Colonic mucosa (tissue), 4 donors: ENCODE data around the gene ICA1L. TPM values are rescaled to one million over a fixed set of nuclear protein-coding genes. Genes with fewer than 3 reads are reported as not detected.

Source experiments
- DNase-seq: peaks from one replicate; pipeline ENCODE4 v3.0.0-alpha.2; 2020
- H3K27ac ChIP-seq: fragments of 200-600 bp; one replicate; pipeline ENCODE4 v1.8.0; 2021
- H3K27me3 ChIP-seq: fragments of 200-600 bp; one replicate; pipeline ENCODE4 v1.8.0; 2021
- H3K36me3 ChIP-seq: fragments of 200-600 bp; one replicate; pipeline ENCODE4 v1.8.0; 2021
- H3K4me1 ChIP-seq: fragments of 200-600 bp; one replicate; pipeline ENCODE4 v1.8.0; 2021; ENCODE audit warnings: mild to moderate bottlenecking
- H3K4me3 ChIP-seq: fragments of 200-600 bp; one replicate; pipeline ENCODE4 v1.8.0; 2021
- H3K9ac ChIP-seq, 2 donors: one replicate each; pipeline ENCODE4 v1.7.0; 2013; ENCODE audit warnings: control low read depth in 2 of 2, low read depth in 2 of 2, low read length in 2 of 2
- H3K9me3 ChIP-seq: fragments of 200-600 bp; one replicate; pipeline ENCODE4 v1.8.0; 2021
- intact Hi-C: fragments of 100-400 bp; cut with DNase I; formaldehyde crosslinking; loops from one replicate; pipeline ENCODE4 v1.14.1; 2022
- total RNA-seq, 2 donors: library from RNA; stranded (reverse); fragmentation: NEBNext Ultra II Directional in 1 of 2; extraction: Animal tissue kit (Norgen Biotek cat#: 25700) in 1 of 2; gene quantifications; one replicate each; pipeline ENCODE4 v1.2.1, GENCODE V29; 2021
- TF ChIP-seq, protein P1 (sequence below): fragments of 200-600 bp; IDR thresholded peaks from one replicate; pipeline ENCODE4 v1.8.0; 2022; ENCODE audit warnings: antibody characterized with exemption, mild to moderate bottlenecking
- donor health status: healthy.
- donor health status: DM: no; HTN: no; CAD: no.
- donor health status: DM: no; HTN: no; CAD: no.

Gene ICA1L
- total RNA-seq, 2 donors from 2014 or later, result 0.54 to 1.8 TPM

DNA sequence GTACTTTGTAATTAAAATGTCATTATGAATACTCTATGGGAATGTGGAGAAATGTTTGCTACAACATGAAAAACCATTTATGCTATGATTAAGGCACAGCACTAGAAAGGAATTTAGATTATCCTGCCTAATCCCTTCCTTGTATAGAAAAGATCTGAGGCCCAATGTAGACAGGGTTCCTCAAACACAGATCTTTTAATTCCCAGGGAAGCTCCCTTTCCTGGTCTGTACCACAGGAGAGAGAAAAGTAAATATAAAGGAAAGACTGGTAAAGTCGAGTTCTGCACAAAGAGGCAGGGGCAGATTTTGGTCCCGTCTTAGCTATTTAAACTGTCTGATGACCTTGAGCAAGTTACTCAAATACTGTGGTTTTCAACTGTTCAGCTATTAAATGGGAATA is 84.7 kb downstream of the ICA1L start:
- H3K27ac ChIP-seq, result no peak overlapping the region
- H3K27me3 ChIP-seq, result no peaks in the 10 kb centered on the region
- H3K36me3 ChIP-seq, result no peaks in the 10 kb centered on the region
- no peak overlapping the region for H3K4me3 ChIP-seq
- intact Hi-C loops, result no loop called here
- H3K4me1 ChIP-seq, result no peaks in the 10 kb centered on the region
- no peak overlapping the region for H3K9ac ChIP-seq
- H3K9me3 ChIP-seq, result no peaks in the 10 kb centered on the region
- TF ChIP-seq, protein P1, sequence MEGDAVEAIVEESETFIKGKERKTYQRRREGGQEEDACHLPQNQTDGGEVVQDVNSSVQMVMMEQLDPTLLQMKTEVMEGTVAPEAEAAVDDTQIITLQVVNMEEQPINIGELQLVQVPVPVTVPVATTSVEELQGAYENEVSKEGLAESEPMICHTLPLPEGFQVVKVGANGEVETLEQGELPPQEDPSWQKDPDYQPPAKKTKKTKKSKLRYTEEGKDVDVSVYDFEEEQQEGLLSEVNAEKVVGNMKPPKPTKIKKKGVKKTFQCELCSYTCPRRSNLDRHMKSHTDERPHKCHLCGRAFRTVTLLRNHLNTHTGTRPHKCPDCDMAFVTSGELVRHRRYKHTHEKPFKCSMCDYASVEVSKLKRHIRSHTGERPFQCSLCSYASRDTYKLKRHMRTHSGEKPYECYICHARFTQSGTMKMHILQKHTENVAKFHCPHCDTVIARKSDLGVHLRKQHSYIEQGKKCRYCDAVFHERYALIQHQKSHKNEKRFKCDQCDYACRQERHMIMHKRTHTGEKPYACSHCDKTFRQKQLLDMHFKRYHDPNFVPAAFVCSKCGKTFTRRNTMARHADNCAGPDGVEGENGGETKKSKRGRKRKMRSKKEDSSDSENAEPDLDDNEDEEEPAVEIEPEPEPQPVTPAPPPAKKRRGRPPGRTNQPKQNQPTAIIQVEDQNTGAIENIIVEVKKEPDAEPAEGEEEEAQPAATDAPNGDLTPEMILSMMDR, result no peak
- DNase-seq, result no peak

DNA sequence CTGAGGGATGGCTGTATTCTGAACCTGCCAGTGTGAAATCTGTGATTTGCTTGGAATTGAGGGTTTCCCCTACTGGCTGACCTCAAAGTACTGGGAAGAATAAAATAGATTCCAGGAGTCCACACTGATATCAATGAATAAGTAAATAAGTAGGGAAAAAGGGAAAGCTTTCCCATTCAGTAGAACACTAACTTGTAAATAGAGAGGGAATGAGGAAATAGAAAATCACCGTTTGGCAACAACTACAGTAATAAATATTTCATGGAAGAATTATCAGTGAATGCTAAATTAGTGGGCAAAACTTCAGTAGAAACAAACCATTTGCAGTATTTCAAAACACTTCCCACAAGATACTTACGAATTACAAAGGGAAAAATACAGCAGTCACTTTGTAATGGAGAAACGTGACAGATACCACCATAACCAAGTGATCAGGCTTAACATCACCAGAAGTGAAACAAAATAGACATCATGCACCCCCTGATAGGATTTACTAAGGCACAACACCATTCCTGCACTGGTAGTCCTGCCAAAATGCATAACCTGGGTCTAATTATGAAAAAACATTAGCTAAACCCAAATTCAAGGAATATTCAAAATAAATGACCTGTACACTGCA is 88.5 kb downstream of the ICA1L start:
- H3K9me3 ChIP-seq, result no peaks in the 10 kb centered on the region
- H3K9ac ChIP-seq, result no peak overlapping the region
- H3K27me3 ChIP-seq, result no peaks in the 10 kb centered on the region
- intact Hi-C loops, result no loop called here
- DNase-seq, result no peak
- TF ChIP-seq, protein P1, result no peak
- H3K4me3 ChIP-seq, result no peak overlapping the region
- H3K36me3 ChIP-seq, result no peaks in the 10 kb centered on the region
- H3K4me1 ChIP-seq, result no peaks in the 10 kb centered on the region
- H3K27ac ChIP-seq, result no peak overlapping the region

DNA sequence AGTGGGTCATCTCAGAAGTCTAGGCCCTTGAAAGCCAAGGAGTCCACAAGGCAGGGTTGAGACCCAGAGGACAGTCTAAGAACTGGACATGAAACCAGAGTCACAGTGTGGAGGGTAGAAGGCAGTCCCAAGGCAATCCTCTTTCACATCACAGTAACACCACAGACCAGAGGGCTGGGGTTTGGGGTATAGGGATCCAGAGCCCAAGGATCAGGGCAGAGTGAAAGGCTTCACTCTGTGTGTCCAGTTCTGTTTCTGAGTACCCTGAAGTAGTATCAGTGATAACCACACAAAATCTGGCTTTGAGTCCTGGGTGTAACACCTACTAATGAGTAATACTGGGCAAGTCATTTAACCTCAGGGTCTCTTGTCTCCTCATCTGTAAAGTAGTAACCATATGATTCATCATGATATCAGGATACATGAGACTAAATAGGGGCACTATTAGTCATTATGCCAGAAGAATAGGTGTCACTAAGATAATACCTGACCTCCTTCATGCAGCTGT is 91.0 kb downstream of the ICA1L start:
- Histone ChIP-seq H3K9me3 (no peaks in the 10 kb centered on the region), H3K36me3 (no peaks in the 10 kb centered on the region), H3K4me1 (no peaks in the 10 kb centered on the region), H3K27me3 (no peaks in the 10 kb centered on the region), H3K9ac (no peak overlapping the region), H3K4me3 (no peak overlapping the region), H3K27ac (no peak overlapping the region)
- no peak for DNase-seq
- intact Hi-C loops, result no loop called here
- TF ChIP-seq, protein P1, result no peak

DNA sequence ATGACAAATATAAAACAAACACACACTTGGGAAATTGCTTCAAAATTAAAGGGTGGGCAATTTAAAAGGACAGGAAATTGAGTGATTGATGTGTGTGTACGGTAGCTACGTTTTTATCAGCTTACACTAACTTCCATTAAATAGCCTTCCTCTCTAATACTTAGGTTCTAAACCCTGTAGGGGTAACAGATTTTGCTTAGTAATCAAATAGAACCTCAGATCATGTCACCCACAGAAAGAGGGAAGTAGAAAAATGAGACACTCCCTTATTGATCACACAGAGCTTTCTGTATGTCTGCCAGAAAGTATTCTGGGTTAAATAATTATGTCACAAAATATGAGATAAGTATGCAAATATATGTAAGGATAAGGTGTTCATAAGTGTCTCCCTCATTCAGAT is 93.3 kb downstream of the ICA1L start:
- no peak overlapping the region for H3K27ac ChIP-seq
- H3K9ac ChIP-seq, result no peak overlapping the region
- H3K9me3 ChIP-seq, result no peaks in the 10 kb centered on the region
- DNase-seq, result no peak
- H3K36me3 ChIP-seq, result no peaks in the 10 kb centered on the region
- H3K4me3 ChIP-seq, result no peak overlapping the region
- H3K4me1 ChIP-seq, result no peaks in the 10 kb centered on the region
- intact Hi-C loops, result no loop called here
- H3K27me3 ChIP-seq, result no peaks in the 10 kb centered on the region
- TF ChIP-seq, protein P1, result no peak

DNA sequence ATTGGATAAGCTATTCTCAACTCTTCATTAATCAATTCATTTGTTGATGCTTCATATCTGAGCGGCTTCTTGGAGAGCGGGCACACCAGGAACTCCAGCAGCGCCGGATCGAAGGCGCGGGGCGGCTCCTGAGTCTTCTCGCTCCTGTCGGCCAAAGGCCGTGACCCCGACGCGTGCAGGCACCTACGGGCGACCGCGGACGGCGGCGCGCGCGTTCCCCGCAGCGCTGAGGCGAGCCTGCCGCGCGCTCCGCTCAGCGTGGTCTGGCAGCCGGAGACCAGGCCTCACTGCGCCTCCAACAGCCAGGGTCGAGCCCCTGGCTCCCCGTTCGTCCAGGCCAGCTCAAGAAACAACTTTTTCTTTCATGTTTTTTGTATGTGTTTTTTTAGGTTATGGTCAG is 97.5 kb downstream of the ICA1L start:
- intact Hi-C loops, result no loop called here
- H3K9me3 ChIP-seq, result no peaks in the 10 kb centered on the region
- no peaks in the 10 kb centered on the region for H3K4me1 ChIP-seq
- no peak overlapping the region for H3K4me3 ChIP-seq
- H3K9ac ChIP-seq, result no peak overlapping the region
- H3K27ac ChIP-seq, result no peak overlapping the region
- TF ChIP-seq, protein P1, result no peak
- no peaks in the 10 kb centered on the region for H3K36me3 ChIP-seq
- H3K27me3 ChIP-seq, result no peaks in the 10 kb centered on the region
- no peak for DNase-seq
